ENCODE measurements around the gene RAB30.

DNA sequence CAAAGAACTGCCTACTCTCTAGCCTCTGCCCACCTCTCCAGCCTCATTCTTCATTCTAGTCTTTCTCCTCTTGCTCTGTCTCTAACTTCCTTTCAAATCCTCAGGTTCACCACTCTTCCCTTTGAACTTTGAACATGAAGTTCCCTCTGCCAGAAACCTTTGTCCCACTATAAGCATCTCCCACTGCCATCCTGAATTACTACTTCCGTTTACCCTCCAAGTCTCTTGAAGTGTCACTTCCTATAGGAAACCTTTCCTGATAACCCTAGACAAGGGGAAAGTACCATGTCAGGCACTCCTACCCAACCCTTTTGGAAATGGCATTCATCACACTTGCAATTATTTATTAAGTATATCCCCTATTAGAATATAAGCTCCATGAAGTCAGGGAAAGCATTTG is 3.1 kb downstream of the RAB30 start:
- TF ChIP-seq, protein P1, sequence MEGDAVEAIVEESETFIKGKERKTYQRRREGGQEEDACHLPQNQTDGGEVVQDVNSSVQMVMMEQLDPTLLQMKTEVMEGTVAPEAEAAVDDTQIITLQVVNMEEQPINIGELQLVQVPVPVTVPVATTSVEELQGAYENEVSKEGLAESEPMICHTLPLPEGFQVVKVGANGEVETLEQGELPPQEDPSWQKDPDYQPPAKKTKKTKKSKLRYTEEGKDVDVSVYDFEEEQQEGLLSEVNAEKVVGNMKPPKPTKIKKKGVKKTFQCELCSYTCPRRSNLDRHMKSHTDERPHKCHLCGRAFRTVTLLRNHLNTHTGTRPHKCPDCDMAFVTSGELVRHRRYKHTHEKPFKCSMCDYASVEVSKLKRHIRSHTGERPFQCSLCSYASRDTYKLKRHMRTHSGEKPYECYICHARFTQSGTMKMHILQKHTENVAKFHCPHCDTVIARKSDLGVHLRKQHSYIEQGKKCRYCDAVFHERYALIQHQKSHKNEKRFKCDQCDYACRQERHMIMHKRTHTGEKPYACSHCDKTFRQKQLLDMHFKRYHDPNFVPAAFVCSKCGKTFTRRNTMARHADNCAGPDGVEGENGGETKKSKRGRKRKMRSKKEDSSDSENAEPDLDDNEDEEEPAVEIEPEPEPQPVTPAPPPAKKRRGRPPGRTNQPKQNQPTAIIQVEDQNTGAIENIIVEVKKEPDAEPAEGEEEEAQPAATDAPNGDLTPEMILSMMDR (IDR thresholded peaks at IDR 0.05; ENCODE audit: insufficient read depth, low read length) = no peak
- no peak for TF ChIP-seq GABPA (IDR thresholded peaks at IDR 0.05; ENCODE audit: low read depth)
- TF ChIP-seq POLR2AphosphoS5 (IDR thresholded peaks at IDR 0.05; ENCODE audit: low read depth) = no peak
